PC-3 (cell line): ENCODE results near the gene TGIF1.

Experiments
- EZH2 ChIP-seq: fragments of 300-600 bp; sonication (generic); IDR thresholded peaks from one replicate; pipeline ENCODE4 v1.6.1; 2017; ENCODE audit warnings: antibody characterized with exemption, mild to moderate bottlenecking, low read length; ENCODE audit not compliant: unreplicated experiment
- EZH2phosphoT487 ChIP-seq: fragments of 300-600 bp; sonication (generic); IDR thresholded peaks from 2 replicates; pipeline ENCODE4 v1.6.1; 2018; ENCODE audit warnings: mild to moderate bottlenecking, antibody characterized with exemption, low read length, borderline replicate concordance
- TF ChIP-seq, protein P1 (sequence below): fragments of 300-600 bp; sonication (generic); conservative IDR thresholded peaks from 2 replicates; pipeline ENCODE4 v1.5.1; 2017; ENCODE audit warnings: antibody characterized with exemption, low read depth, mild to moderate bottlenecking, low read length

- TF ChIP-seq, protein P1, sequence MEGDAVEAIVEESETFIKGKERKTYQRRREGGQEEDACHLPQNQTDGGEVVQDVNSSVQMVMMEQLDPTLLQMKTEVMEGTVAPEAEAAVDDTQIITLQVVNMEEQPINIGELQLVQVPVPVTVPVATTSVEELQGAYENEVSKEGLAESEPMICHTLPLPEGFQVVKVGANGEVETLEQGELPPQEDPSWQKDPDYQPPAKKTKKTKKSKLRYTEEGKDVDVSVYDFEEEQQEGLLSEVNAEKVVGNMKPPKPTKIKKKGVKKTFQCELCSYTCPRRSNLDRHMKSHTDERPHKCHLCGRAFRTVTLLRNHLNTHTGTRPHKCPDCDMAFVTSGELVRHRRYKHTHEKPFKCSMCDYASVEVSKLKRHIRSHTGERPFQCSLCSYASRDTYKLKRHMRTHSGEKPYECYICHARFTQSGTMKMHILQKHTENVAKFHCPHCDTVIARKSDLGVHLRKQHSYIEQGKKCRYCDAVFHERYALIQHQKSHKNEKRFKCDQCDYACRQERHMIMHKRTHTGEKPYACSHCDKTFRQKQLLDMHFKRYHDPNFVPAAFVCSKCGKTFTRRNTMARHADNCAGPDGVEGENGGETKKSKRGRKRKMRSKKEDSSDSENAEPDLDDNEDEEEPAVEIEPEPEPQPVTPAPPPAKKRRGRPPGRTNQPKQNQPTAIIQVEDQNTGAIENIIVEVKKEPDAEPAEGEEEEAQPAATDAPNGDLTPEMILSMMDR: no peak
- TF ChIP-seq EZH2phosphoT487: no peak
- TF ChIP-seq EZH2: no peak
Observed at GRCh38 chr18:3450799-3451182, 819 bp downstream of the TGIF1 start.
